IPS DF 4.7 (cell line): ENCODE measurements around the gene NDUFV3.
A peak's percentile ranks its signal among the peaks of the same experiment; 100 is the strongest.
"Not testable (repeated sequence)": the region's sequence is repeated elsewhere in the genome, so short reads cannot be mapped to it uniquely, and the experiment has no call there.

ENCODE experiments used
- DNase-seq: peaks from one replicate; pipeline ENCODE4 v3.0.0-alpha.2; 2013; ENCODE audit warnings: low spot score; ENCODE audit errors: extremely low read depth

Gene NDUFV3

GRCh38 chr21:42855937-42856335 is 37.2 kb upstream of the NDUFV3 start:
- no peak for DNase-seq

DNA sequence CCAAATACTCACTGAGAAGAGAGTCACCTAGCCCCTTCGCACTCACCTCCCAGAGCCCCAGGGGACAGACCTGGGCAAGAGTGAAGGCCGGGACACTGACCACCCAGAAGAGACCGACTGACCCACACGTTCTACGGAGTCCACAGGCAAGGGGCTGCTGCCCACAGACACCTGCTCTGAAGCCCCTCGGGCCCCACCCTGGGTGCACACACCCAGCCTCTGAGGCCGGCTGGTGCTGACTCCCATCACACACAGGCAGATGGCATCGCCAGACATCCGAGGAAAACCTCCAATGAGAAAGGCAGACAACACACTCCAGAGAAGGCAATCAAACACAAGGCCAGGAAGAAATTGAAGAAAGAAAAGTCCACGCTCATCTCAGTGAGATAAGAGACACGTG is 35.9 kb upstream of the NDUFV3 start:
- DNase-seq: no peak

GRCh38 chr21:42858185-42858847 is 34.8 kb upstream of the NDUFV3 start:
- DNase-seq: no peak

DNA sequence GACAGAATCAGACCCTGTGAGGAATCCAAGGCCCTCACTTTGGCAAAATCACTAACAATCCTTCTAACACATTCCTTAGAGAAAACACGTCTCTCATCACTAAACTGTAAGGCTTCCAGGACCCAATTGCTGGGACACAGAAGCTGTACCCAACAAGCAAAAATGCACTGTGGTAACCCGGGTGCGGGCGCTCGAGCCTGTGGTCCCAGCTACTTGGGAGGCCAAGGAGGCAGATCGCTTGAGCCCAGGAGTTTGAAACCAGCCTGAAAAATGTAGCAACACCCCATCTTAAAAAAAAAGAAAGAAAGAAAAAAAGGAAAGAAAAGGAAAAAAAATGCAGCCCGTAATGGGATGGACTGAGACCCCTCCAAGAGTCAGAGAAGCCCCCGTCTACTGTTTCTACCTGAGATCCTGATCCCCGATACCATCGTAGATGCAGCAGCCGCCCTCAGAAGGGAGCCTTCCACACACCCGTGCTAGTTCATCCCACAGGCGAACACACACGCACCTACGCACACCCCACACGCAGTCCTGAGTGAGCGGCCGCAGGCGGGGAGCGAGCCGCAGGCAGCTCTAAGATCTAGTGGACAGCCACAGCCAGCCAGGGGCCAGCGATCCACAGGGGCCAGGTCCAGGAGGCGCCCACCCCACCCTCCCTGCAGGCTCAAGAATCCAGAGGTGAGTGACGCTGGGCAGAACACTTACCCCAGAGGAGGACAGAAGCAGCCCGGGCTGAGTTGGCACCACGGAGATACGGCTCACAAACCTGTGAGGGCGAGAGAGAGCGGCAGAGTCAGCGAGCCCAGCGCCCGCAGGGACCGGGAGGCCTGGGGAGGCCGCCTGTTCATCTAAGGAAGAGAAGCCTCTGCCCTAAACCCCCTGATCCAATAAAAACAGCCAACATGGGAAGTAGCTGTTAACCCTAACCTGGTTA is 33.9 kb upstream of the NDUFV3 start:
- DNase-seq: no peak

GRCh38 chr21:42859891-42860230 is 33.2 kb upstream of the NDUFV3 start:
- DNase-seq: no peak

- no peak for DNase-seq
These were observed 32.8 kb upstream of the NDUFV3 start for GRCh38 chr21:42860345-42860744.

- DNase-seq: no peak
These were observed 31.7 kb upstream of the NDUFV3 start for GRCh38 chr21:42861311-42861847.

GRCh38 chr21:42861848-42862400 is 31.2 kb upstream of the NDUFV3 start:
- DNase-seq: no peak

- DNase-seq: no peak
These were observed 30.2 kb upstream of the NDUFV3 start for GRCh38 chr21:42862774-42863503.

GRCh38 chr21:42863504-42863870 is 29.6 kb upstream of the NDUFV3 start:
- no peak for DNase-seq

- no peak for DNase-seq
These were observed 28.8 kb upstream of the NDUFV3 start for GRCh38 chr21:42864286-42864685.

GRCh38 chr21:42864815-42865775 is 28.0 kb upstream of the NDUFV3 start:
- DNase-seq: no peak

DNA sequence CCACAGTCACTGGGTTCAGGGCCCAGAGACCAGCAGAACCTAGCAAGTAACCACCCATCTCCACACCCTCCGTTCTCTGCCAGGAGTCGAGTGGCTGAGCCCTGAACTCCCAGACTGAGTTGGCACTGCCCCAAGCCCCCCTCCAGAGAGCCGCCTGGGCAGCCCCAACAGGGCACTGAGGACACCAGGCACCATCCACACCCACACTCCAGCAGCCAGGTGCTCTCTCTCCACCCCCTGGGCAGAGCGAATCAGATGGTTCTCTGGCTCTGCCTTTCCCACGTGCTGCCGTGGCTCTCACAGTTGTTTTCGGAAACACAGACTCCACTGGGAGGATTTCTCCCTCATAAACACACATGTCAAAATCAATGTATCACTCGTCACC is 27.3 kb upstream of the NDUFV3 start:
- DNase-seq: no peak

GRCh38 chr21:42868196-42868595 is 24.9 kb upstream of the NDUFV3 start:
- DNase-seq: no peak

DNA sequence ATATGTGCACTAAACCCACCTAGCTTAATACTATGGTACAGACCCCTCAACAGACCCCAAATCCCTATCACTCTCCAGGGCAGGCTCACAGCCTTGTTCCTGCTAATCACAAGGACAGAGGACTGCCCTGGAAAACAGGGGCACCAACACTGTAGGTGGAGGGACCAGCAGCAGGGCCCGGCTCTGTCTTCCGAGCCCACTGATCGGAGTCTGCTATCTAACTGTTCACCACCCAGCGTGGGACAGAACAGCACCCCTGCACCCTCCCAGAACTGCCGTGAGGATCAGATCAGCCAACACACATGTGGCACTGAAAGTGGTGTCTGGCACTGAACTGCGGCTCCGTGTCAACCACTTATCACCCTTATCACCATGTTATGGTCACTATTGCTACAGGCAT is 20.0 kb upstream of the NDUFV3 start:
- no peak for DNase-seq

DNA sequence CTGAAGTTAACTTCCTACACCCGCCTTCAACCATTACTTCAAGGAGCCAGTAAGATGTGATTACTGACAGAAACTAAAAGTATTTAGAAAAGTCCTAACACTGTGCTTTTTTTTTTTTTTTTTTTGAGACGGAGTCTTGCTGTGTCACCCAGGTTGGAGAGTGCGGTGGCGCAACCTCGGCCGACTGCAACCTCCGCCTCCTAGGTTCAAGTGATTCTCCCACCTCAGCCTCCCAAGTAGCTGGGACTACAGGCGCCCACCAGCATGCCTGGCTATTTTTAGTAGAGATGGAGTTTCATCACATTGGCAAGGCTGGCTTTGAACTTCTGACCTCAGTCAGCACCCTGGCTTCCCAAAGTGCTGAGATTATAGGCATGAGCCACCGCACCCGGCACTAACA is 17.3 kb upstream of the NDUFV3 start:
- DNase-seq: not testable (repeated sequence)

DNA sequence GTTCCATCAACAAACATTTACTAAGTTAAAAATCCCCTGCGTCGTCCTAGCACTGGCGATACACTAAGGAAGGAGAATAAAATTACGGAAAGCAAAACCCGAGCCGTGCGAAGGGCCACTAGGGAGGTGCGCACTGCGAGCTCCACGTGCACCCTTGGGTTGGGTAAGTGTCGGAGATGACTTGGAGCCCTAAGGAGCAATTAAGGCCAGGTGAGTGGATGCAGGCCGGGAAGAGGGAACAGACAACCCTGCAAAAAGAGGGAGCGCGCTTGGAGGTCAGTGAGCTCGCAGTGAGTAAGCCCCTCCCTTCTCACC is 14.5 kb upstream of the NDUFV3 start:
- no peak for DNase-seq

GRCh38 chr21:42878993-42879787 is 13.9 kb upstream of the NDUFV3 start, which contains the start of gene WDR4:
Gene WDR4, minus strand, starts transcription at chr21:42879539. Its CDS starts 44 bp downstream, at chr21:42879495.
- peak; percentile 91 for DNase-seq

- DNase-seq: no peak
These were observed 12.8 kb upstream of the NDUFV3 start for GRCh38 chr21:42880352-42880751.

- no peak for DNase-seq
These were observed 9.2 kb upstream of the NDUFV3 start for GRCh38 chr21:42883921-42884320.
